Measurements from ENCODE around the gene ATP9A.
A peak's percentile ranks its signal among the peaks of the same experiment; 100 is the strongest.

Gene ATP9A

DNA sequence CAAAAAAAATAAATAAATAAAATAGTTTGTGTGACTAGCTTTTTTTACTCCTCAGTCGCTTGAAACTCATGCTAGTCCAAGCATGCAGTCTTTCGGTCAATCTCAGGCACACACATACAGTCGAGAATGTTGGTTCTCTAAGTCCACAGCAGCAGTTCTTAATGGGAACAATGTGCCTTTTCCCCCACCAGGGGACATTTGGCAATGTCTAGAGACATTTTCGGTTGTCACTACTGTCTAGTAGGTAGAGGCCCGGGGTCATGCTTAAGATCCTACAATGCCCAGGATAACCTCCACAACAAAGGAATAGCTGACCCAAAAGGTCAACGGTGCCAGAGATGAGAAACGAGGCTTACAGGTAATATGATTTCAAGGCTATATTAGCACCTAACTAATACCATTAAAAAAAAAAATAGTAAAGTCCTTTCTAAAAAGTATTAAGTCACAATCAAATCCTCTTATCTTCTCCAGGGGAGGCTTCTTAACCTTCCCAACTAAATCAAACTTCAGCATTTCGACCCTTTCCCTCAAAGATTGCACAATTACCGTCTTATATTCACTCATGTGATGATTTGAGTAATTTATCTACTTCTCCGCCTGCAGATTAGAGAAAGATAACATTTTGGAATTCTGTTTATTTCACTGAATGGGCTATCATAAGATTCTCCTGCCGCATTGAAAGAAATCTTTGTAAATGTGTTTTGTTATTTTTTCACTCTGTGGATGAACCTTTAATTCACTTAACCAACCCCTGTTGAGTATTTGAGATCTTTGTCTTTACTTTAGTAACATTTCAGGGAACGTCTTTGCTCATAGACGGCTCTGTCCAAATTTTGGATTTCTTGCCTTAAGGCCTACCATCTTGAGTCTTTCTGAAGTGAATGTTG is 42.2 kb upstream of the ATP9A start:
- TF ChIP-seq, protein P1, sequence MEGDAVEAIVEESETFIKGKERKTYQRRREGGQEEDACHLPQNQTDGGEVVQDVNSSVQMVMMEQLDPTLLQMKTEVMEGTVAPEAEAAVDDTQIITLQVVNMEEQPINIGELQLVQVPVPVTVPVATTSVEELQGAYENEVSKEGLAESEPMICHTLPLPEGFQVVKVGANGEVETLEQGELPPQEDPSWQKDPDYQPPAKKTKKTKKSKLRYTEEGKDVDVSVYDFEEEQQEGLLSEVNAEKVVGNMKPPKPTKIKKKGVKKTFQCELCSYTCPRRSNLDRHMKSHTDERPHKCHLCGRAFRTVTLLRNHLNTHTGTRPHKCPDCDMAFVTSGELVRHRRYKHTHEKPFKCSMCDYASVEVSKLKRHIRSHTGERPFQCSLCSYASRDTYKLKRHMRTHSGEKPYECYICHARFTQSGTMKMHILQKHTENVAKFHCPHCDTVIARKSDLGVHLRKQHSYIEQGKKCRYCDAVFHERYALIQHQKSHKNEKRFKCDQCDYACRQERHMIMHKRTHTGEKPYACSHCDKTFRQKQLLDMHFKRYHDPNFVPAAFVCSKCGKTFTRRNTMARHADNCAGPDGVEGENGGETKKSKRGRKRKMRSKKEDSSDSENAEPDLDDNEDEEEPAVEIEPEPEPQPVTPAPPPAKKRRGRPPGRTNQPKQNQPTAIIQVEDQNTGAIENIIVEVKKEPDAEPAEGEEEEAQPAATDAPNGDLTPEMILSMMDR (conservative IDR thresholded peaks at IDR 0.05; ENCODE audit: low read depth, low read length), result peak; percentile 23

GRCh38 chr20:51807720-51808250 is 39.6 kb upstream of the ATP9A start:
- TF ChIP-seq, protein P1 (conservative IDR thresholded peaks at IDR 0.05; ENCODE audit: low read depth, low read length), result no peak
- H3K4me3 ChIP-seq (ENCODE audit: low read depth, low read length), result no peak overlapping the region
- DNase-seq (ENCODE audit: low read depth), result no peak

More for the DNA sequence above, 42.2 kb upstream of the ATP9A start:
- DNase-seq (ENCODE audit: low read depth), result no peak
- H3K4me3 ChIP-seq (ENCODE audit: low read depth, low read length), result no peak overlapping the region

- no peak for DNase-seq (ENCODE audit: low read depth)
- TF ChIP-seq, protein P1 (conservative IDR thresholded peaks at IDR 0.05; ENCODE audit: low read depth, low read length), result no peak
Observed at GRCh38 chr20:51804754-51805153, 36.6 kb upstream of the ATP9A start.

DNA sequence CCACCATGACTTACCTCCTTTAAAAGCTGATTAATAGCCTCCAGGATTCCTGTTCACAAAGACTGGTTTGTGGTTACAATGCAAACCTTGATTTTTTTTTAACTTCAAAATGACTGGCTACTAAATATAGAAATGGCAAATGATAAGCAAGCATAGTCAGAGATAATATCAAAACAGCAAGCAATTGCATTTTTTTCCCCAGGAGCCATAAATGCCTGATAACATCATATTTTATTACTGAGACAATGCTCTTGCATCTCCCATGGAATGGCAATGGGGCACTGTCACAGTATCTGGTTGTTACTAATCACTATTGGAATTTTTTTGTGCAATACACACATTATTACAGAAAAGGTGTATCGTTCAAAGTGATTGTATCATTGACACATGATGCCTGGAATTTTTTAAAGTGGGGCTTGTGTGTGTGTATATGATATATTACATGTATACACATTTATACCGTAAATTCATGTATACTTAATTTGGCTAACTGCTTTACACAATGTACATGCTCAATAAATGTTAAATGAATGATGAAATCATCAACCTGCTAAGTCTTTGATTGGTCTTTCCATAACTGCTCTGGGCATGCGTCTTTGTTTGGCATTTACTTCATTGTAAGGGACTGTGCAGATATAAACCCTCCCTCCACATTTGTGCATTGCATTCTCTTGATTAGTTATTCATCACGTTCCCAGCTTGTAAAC is 35.1 kb upstream of the ATP9A start:
- DNase-seq (ENCODE audit: low read depth), result no peak
- H3K4me3 ChIP-seq (ENCODE audit: low read depth, low read length), result no peak overlapping the region
- TF ChIP-seq, protein P1 (conservative IDR thresholded peaks at IDR 0.05; ENCODE audit: low read depth, low read length), result no peak

More at GRCh38 chr20:51804754-51805153, 36.6 kb upstream of the ATP9A start:
- no peak overlapping the region for H3K4me3 ChIP-seq (ENCODE audit: low read depth, low read length)

DNA sequence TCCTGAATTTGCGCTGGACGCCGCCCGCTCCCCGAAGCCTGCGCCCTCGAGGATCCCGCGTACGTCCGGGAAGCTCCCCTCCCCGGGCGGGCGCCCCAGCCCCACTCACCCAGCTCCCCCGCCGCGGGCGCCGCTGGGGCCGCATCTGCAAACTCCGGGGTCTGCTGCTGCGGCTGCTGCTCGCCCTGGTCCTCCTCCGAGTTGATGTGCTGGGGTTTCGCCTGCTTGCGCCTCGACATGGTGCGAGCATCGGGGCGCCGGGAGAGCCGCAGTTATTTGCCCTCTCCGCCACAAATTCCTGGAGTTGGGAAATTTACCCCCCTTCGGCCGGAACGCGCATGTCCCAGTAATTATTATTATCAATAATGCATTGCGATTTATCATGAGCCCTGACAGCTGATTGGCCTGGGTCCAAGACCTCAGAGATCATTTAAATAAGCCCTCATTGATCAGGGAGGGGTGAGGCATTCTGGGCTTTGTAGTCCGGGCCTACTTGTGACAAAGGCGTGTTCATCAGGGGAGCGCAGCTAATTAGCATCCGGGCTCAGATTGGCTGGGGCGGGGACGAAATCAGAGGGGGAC is 34.1 kb upstream of the ATP9A start, which contains the start of gene SALL4:
Gene SALL4, minus strand, starts transcription at position 352 of the 582 bp plus-strand sequence. Its CDS starts 113 bp downstream, at position 239.
- TF ChIP-seq, protein P1 (conservative IDR thresholded peaks at IDR 0.05; ENCODE audit: low read depth, low read length), result no peak
- peak; percentile 30 for DNase-seq (ENCODE audit: low read depth)
- peak within 1 kb of the TSS; percentile 61 for H3K4me3 ChIP-seq (ENCODE audit: low read depth, low read length)

- TF ChIP-seq, protein P1 (conservative IDR thresholded peaks at IDR 0.05; ENCODE audit: low read depth, low read length), result no peak
- DNase-seq (ENCODE audit: low read depth), result no peak
- peak overlapping the region; percentile 61 for H3K4me3 ChIP-seq (ENCODE audit: low read depth, low read length)
Observed at GRCh38 chr20:51801823-51802123, 33.6 kb upstream of the ATP9A start.

Measured in choroid plexus epithelial cell (primary cell).